Testis (tissue), 3 donors: ENCODE measurements around the gene ACVRL1. TPM values are rescaled to one million over a fixed set of nuclear protein-coding genes. Genes with fewer than 3 reads are reported as not detected.
A peak's percentile ranks its signal among the peaks of the same experiment; 100 is the strongest.

Source experiments
- DNase-seq: peaks from one replicate; pipeline ENCODE4 v3.0.0-alpha.2; 2019
- H3K27ac ChIP-seq, 2 donors: fragments of 200-600 bp; sonication (generic); one replicate each; pipeline ENCODE4 v1.5.1; 2019
- H3K27me3 ChIP-seq: fragments of 200-600 bp; sonication (generic); one replicate; pipeline ENCODE4 v1.5.1; 2019
- H3K36me3 ChIP-seq: fragments of 200-600 bp; sonication (generic); one replicate; pipeline ENCODE4 v1.5.1; 2017; ENCODE audit warnings: low read depth; ENCODE audit errors: missing control alignments
- H3K4me1 ChIP-seq: fragments of 200-600 bp; sonication (generic); one replicate; pipeline ENCODE4 v1.5.1; 2019
- H3K4me3 ChIP-seq, 2 donors: fragments of 200-600 bp; sonication (generic); one replicate each; pipeline ENCODE4 v1.5.1; 2017 to 2019
- H3K9me3 ChIP-seq: fragments of 200-600 bp; sonication (generic); one replicate; pipeline ENCODE4 v1.5.1; 2017
- POLR2A ChIP-seq: fragments of 450-650 bp; IDR thresholded peaks from one replicate; pipeline ENCODE4 v1.6.1; 2017; ENCODE audit warnings: antibody characterized with exemption, mild to moderate bottlenecking, moderate library complexity
- WGBS, 2 donors: methylation state at CpG; one replicate each; pipeline ENCODE4 v1.1.5; 2018; 5-methylcytosine and 5-hydroxymethylcytosine counted together
- intact Hi-C: fragments of 100-400 bp; cut with DNase I; formaldehyde crosslinking; loops from one replicate; pipeline ENCODE4 v1.15.1; 2023; ENCODE audit warnings: low total_unique reads
- polyA plus RNA-seq: library from polyadenylated mRNA; stranded (reverse); fragments of 350-450 nt; fragmentation: Illumina TruSeq; extraction: RNeasy Lipid Tissue Mini Kit (QIAGEN cat#74804); gene quantifications from one replicate; pipeline ENCODE4 v1.2.3, GENCODE V29; 2014; ENCODE audit warnings: low read depth, low replicate concordance; ENCODE audit not compliant: insufficient read depth
- total RNA-seq, 2 donors: library from RNA; depleted of rRNA; stranded (reverse); fragments of >200 nt; gene quantifications; one replicate each; pipeline ENCODE4 v1.2.3, GENCODE V29; 2016
- TF ChIP-seq, protein P1 (sequence below), 3 experiments: fragments of 450-650 bp in 2 of 3; fragments of 200-600 bp in 1 of 3; sonication (generic) in 1 of 3; IDR thresholded peaks; one replicate each; pipeline ENCODE4 v1.5.1; 2016 to 2019; ENCODE audit warnings: antibody characterized with exemption in 3 of 3, mild to moderate bottlenecking in 2 of 3, moderate library complexity in 1 of 3

The ACVRL1 gene
- total and polyA plus RNA-seq, 3 donors from 2014 or later: 9.1 to 9.9 (median 9.5) TPM

GRCh38 chr12:51917746-51918453 lies 10.6 kb downstream of the ACVRL1 start:
- TF ChIP-seq, protein P1, sequence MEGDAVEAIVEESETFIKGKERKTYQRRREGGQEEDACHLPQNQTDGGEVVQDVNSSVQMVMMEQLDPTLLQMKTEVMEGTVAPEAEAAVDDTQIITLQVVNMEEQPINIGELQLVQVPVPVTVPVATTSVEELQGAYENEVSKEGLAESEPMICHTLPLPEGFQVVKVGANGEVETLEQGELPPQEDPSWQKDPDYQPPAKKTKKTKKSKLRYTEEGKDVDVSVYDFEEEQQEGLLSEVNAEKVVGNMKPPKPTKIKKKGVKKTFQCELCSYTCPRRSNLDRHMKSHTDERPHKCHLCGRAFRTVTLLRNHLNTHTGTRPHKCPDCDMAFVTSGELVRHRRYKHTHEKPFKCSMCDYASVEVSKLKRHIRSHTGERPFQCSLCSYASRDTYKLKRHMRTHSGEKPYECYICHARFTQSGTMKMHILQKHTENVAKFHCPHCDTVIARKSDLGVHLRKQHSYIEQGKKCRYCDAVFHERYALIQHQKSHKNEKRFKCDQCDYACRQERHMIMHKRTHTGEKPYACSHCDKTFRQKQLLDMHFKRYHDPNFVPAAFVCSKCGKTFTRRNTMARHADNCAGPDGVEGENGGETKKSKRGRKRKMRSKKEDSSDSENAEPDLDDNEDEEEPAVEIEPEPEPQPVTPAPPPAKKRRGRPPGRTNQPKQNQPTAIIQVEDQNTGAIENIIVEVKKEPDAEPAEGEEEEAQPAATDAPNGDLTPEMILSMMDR (IDR thresholded peaks at IDR 0.05): no peak
- no peak for TF ChIP-seq POLR2A
- Histone ChIP-seq H3K27ac (no peak overlapping the region), H3K4me1 (peaks cover 17% of the 10 kb centered on the region), H3K36me3 (no peaks in the 10 kb centered on the region), H3K4me3 (no peak overlapping the region), H3K9me3 (no peaks in the 10 kb centered on the region), H3K27me3 (no peaks in the 10 kb centered on the region)
- DNase-seq: peak; percentile 34
- WGBS, 2 donors: 55 to 56% methylated on average over 13 to 16 of the region's 16 CpGs
- intact Hi-C loops: no loop called here

DNA sequence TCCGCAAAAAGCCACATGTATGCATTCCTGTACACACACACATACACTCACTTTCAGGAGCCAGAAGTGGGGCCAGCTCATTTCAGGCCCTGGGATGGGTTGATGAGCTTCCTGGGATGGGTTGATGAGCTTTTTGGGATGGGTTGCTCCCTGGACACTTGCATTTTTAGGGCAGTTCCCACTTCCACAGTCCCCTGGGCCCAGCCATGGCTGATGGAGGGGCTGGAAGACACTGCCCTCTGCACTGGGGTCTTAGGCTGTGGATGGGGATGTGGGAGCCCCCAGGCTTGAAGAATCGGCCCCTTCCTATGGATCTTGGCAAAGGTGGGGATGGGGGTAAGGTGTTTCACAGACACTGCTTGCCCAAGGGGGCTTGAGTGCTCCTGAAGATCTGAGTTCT lies 12.7 kb downstream of the ACVRL1 start:
- intact Hi-C loops: no loop called here
- Histone ChIP-seq H3K27me3 (no peaks in the 10 kb centered on the region), H3K27ac (no peak overlapping the region), H3K4me3 (no peak overlapping the region), H3K9me3 (no peaks in the 10 kb centered on the region), H3K36me3 (no peaks in the 10 kb centered on the region), H3K4me1 (peaks cover 19% of the 10 kb centered on the region)
- WGBS, 2 donors: 89 to 96% methylated on average over 2 of the region's 2 CpGs
- no peak for DNase-seq
- TF ChIP-seq, protein P1 (IDR thresholded peaks at IDR 0.05): no peak
- TF ChIP-seq POLR2A: no peak

- H3K4me3 ChIP-seq: no peak overlapping the region
- WGBS, 2 donors: 81 to 97% methylated on average over 4 to 7 of the region's 7 CpGs
- no peaks in the 10 kb centered on the region for H3K36me3 ChIP-seq
- no peak for DNase-seq
- H3K4me1 ChIP-seq: peaks cover 19% of the 10 kb centered on the region
- intact Hi-C loops: no loop called here
- no peaks in the 10 kb centered on the region for H3K9me3 ChIP-seq
- H3K27me3 ChIP-seq: no peaks in the 10 kb centered on the region
- TF ChIP-seq, protein P1 (IDR thresholded peaks at IDR 0.05): no peak
- TF ChIP-seq POLR2A: no peak
- H3K27ac ChIP-seq: no peak overlapping the region
Observed at GRCh38 chr12:51921017-51921725, 13.9 kb downstream of the ACVRL1 start.

DNA sequence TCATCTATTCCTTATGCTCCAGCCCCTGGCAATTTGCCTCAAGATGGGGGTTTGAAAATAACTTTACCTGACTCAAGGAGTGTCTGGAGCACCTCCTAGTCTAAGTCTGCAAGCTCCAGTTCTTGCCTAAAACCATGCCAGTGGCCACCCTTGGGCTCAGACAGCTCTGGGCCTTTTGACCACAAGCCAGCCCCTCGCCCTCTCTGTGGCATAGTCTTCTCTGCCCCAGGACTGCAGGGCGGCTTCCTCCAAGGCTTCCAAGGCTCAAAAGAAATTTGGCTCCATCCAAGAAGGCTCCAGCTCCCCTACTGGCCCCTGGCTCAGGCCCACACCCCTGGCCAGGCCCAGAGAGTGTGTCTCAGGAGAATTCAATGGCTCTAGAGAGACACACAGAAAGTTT lies 14.8 kb downstream of the ACVRL1 start:
- H3K36me3 ChIP-seq: no peaks in the 10 kb centered on the region
- H3K27me3 ChIP-seq: no peaks in the 10 kb centered on the region
- no peak overlapping the region for H3K27ac ChIP-seq
- intact Hi-C loops: no loop called here
- no peak for DNase-seq
- TF ChIP-seq, protein P1 (IDR thresholded peaks at IDR 0.05): no peak
- TF ChIP-seq POLR2A: no peak
- no peak overlapping the region for H3K4me3 ChIP-seq
- H3K4me1 ChIP-seq: peaks cover 19% of the 10 kb centered on the region
- WGBS, 2 donors: 88 to 95% methylated on average over 2 of the region's 2 CpGs
- H3K9me3 ChIP-seq: no peaks in the 10 kb centered on the region
